HG02884 (cell line): Measurements from ENCODE around the gene GNB5.
"Not testable (repeated sequence)": the region's sequence is repeated elsewhere in the genome, so short reads cannot be mapped to it uniquely, and the experiment has no call there.

Source experiments
- ATAC-seq: cut with Tn5 transposase; IDR thresholded peaks from one replicate; pipeline ENCODE4 v1.9.1; 2021; ENCODE audit warnings: mild to moderate bottlenecking, moderate library complexity; ENCODE audit not compliant: unreplicated experiment

GNB5 gene

GRCh38 chr15:52097180-52097579, 94.0 kb downstream of the GNB5 start:
- no peak for ATAC-seq

- ATAC-seq, result not testable (repeated sequence)
Observed at GRCh38 chr15:52096536-52096935, 94.7 kb downstream of the GNB5 start.

GRCh38 chr15:52095597-52096262, 95.5 kb downstream of the GNB5 start:
- ATAC-seq, result no peak

- ATAC-seq, result no peak
Observed at GRCh38 chr15:52094811-52095584, 96.2 kb downstream of the GNB5 start.

- no peak for ATAC-seq
Observed at GRCh38 chr15:52093539-52094510, 97.4 kb downstream of the GNB5 start.

- no peak for ATAC-seq
Observed at GRCh38 chr15:52093167-52093538, 98.0 kb downstream of the GNB5 start.

- no peak for ATAC-seq
Observed at GRCh38 chr15:52090193-52090592, 101.0 kb downstream of the GNB5 start.

- no peak for ATAC-seq
Observed at GRCh38 chr15:52086011-52086786, 105.0 kb downstream of the GNB5 start.

- ATAC-seq, result no peak
Observed at GRCh38 chr15:52085299-52085698, 105.9 kb downstream of the GNB5 start.

GRCh38 chr15:52083603-52084002, 107.6 kb downstream of the GNB5 start:
- no peak for ATAC-seq

- ATAC-seq, result not testable (repeated sequence)
Observed at GRCh38 chr15:52083037-52083359, 108.2 kb downstream of the GNB5 start.

- ATAC-seq, result peak; percentile 58
Observed at GRCh38 chr15:52082197-52083036, 108.8 kb downstream of the GNB5 start.

- ATAC-seq, result no peak
Observed at GRCh38 chr15:52080706-52081392, 110.3 kb downstream of the GNB5 start.

GRCh38 chr15:52080031-52080430, 111.2 kb downstream of the GNB5 start:
- no peak for ATAC-seq

- no peak for ATAC-seq
Observed at GRCh38 chr15:52078876-52079700, 112.1 kb downstream of the GNB5 start.

- no peak for ATAC-seq
Observed at GRCh38 chr15:52078197-52078875, 112.9 kb downstream of the GNB5 start.

- peak; percentile 73 for ATAC-seq
Observed at GRCh38 chr15:52076889-52077781, 114.1 kb downstream of the GNB5 start.
